Testis (tissue), 3 donors: ENCODE results near the gene ASXL1. TPM values are rescaled to one million over a fixed set of nuclear protein-coding genes. Genes with fewer than 3 reads are reported as not detected.
A peak's percentile ranks its signal among the peaks of the same experiment; 100 is the strongest.

Experiments used
- DNase-seq: peaks from one replicate; pipeline ENCODE4 v3.0.0-alpha.2; 2019
- H3K27ac ChIP-seq, 2 donors: fragments of 200-600 bp; sonication (generic); one replicate each; pipeline ENCODE4 v1.5.1; 2019
- H3K27me3 ChIP-seq: fragments of 200-600 bp; sonication (generic); one replicate; pipeline ENCODE4 v1.5.1; 2019
- H3K36me3 ChIP-seq: fragments of 200-600 bp; sonication (generic); one replicate; pipeline ENCODE4 v1.5.1; 2017; ENCODE audit warnings: low read depth; ENCODE audit errors: missing control alignments
- H3K4me1 ChIP-seq: fragments of 200-600 bp; sonication (generic); one replicate; pipeline ENCODE4 v1.5.1; 2019
- H3K4me3 ChIP-seq, 2 donors: fragments of 200-600 bp; sonication (generic); one replicate each; pipeline ENCODE4 v1.5.1; 2017 to 2019
- H3K9me3 ChIP-seq: fragments of 200-600 bp; sonication (generic); one replicate; pipeline ENCODE4 v1.5.1; 2017
- POLR2A ChIP-seq: fragments of 450-650 bp; IDR thresholded peaks from one replicate; pipeline ENCODE4 v1.6.1; 2017; ENCODE audit warnings: antibody characterized with exemption, mild to moderate bottlenecking, moderate library complexity
- WGBS, 2 donors: methylation state at CpG; one replicate each; pipeline ENCODE4 v1.1.5; 2018; 5-methylcytosine and 5-hydroxymethylcytosine counted together
- intact Hi-C: fragments of 100-400 bp; cut with DNase I; formaldehyde crosslinking; loops from one replicate; pipeline ENCODE4 v1.15.1; 2023; ENCODE audit warnings: low total_unique reads
- polyA plus RNA-seq: library from polyadenylated mRNA; stranded (reverse); fragments of 350-450 nt; fragmentation: Illumina TruSeq; extraction: RNeasy Lipid Tissue Mini Kit (QIAGEN cat#74804); gene quantifications from one replicate; pipeline ENCODE4 v1.2.3, GENCODE V29; 2014; ENCODE audit warnings: low read depth, low replicate concordance; ENCODE audit not compliant: insufficient read depth
- total RNA-seq, 2 donors: library from RNA; depleted of rRNA; stranded (reverse); fragments of >200 nt; gene quantifications; one replicate each; pipeline ENCODE4 v1.2.3, GENCODE V29; 2016
- TF ChIP-seq, protein P1 (sequence below), 3 experiments: fragments of 450-650 bp in 2 of 3; fragments of 200-600 bp in 1 of 3; sonication (generic) in 1 of 3; IDR thresholded peaks; one replicate each; pipeline ENCODE4 v1.5.1; 2016 to 2019; ENCODE audit warnings: antibody characterized with exemption in 3 of 3, mild to moderate bottlenecking in 2 of 3, moderate library complexity in 1 of 3

Gene ASXL1
- total and polyA plus RNA-seq, 3 donors from 2014 or later = 101 to 161 (median 125) TPM

DNA sequence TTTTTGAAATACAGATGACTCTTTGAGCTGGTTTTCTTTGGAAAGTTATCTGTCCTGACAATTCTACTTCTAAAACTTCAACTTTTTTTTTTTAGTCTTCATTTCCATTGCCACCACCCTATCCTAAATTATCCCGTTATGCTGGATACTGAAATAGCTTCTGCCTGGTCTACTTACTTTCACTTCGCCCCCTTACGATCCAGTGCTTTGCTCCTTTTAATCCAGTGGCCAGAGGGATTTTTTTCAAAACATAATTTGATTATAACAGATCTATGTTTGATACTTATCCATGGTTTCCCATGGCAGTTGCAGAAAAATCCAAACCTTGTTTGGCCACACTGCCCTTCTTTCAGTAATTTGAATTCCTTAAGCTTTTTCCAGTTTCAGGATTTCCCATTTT is 27.4 kb downstream of the ASXL1 start:
- Histone ChIP-seq H3K4me1 (no peaks in the 10 kb centered on the region), H3K27me3 (no peaks in the 10 kb centered on the region), H3K36me3 (no peaks in the 10 kb centered on the region), H3K27ac (peak overlapping the region in 1 of 2 donors; percentile 8), H3K4me3 (no peak overlapping the region), H3K9me3 (no peaks in the 10 kb centered on the region)
- WGBS, 2 donors = 57 to 59% methylated on average over 3 of the region's 3 CpGs
- intact Hi-C loops = no loop called here
- no peak for DNase-seq
- TF ChIP-seq POLR2A = no peak
- TF ChIP-seq, protein P1, sequence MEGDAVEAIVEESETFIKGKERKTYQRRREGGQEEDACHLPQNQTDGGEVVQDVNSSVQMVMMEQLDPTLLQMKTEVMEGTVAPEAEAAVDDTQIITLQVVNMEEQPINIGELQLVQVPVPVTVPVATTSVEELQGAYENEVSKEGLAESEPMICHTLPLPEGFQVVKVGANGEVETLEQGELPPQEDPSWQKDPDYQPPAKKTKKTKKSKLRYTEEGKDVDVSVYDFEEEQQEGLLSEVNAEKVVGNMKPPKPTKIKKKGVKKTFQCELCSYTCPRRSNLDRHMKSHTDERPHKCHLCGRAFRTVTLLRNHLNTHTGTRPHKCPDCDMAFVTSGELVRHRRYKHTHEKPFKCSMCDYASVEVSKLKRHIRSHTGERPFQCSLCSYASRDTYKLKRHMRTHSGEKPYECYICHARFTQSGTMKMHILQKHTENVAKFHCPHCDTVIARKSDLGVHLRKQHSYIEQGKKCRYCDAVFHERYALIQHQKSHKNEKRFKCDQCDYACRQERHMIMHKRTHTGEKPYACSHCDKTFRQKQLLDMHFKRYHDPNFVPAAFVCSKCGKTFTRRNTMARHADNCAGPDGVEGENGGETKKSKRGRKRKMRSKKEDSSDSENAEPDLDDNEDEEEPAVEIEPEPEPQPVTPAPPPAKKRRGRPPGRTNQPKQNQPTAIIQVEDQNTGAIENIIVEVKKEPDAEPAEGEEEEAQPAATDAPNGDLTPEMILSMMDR (IDR thresholded peaks at IDR 0.05) = no peak

GRCh38 chr20:32386091-32386490 is 28.0 kb downstream of the ASXL1 start:
- H3K4me3 ChIP-seq = no peak overlapping the region
- no peak overlapping the region for H3K27ac ChIP-seq
- no peak for DNase-seq

DNA sequence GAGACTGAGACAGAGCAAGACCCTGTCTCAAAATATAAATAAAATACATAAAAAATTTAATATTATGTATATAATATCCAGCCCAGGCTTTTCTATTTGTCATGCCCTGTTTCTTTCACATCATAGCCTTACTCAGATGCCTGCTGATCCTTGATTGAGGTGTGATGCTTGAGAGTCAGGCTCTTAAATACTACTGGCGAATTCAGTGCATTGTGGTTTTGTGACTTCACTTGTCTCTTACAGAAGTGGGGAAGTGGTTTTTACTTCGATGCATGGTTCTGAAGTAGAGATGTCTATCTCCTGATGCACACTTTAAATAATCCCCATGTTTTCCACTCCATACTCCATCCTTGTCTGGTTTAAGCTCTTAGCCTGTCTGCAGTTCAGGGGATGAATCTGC is 29.1 kb downstream of the ASXL1 start:
- intact Hi-C loops = no loop called here
- H3K4me3 ChIP-seq = no peak overlapping the region
- H3K9me3 ChIP-seq = no peaks in the 10 kb centered on the region
- H3K4me1 ChIP-seq = no peaks in the 10 kb centered on the region
- TF ChIP-seq, protein P1 (IDR thresholded peaks at IDR 0.05) = no peak
- WGBS, 2 donors = 90 to 95% methylated on average over 2 of the region's 2 CpGs
- H3K27ac ChIP-seq = no peak overlapping the region
- no peak for DNase-seq
- H3K36me3 ChIP-seq = no peaks in the 10 kb centered on the region
- no peaks in the 10 kb centered on the region for H3K27me3 ChIP-seq

More at GRCh38 chr20:32386091-32386490, 28.0 kb downstream of the ASXL1 start:
- Histone ChIP-seq H3K27me3 (no peaks in the 10 kb centered on the region), H3K9me3 (no peaks in the 10 kb centered on the region), H3K36me3 (no peaks in the 10 kb centered on the region), H3K4me1 (no peaks in the 10 kb centered on the region)
- intact Hi-C loops = no loop called here
- TF ChIP-seq, protein P1 (IDR thresholded peaks at IDR 0.05) = no peak
- TF ChIP-seq POLR2A = no peak
- 56 to 68% methylated on average over 1 of the region's 1 CpG for WGBS, 2 donors

DNA sequence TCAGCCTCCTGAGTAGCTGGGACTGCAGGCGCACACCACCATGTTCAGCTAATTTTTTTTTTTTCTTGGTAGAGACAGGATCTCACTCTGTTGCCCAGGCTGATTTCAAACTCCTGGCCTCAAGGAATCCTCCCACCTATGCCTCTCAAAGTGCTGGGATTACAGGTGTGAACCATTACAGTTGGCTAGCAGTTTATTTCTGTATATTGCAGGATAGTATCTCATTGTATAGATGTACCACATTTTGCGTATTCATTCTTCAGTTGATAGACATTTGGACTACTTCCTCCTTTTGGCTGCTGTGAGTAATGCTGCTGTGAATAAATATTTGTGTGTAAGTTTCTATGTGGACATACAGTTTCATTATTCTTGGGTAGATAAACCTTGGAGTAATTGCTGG is 32.9 kb downstream of the ASXL1 start:
- Histone ChIP-seq H3K4me1 (no peaks in the 10 kb centered on the region), H3K27me3 (no peaks in the 10 kb centered on the region), H3K9me3 (no peaks in the 10 kb centered on the region), H3K4me3 (no peak overlapping the region), H3K36me3 (no peaks in the 10 kb centered on the region), H3K27ac (no peak overlapping the region)
- TF ChIP-seq, protein P1 (IDR thresholded peaks at IDR 0.05) = no peak
- TF ChIP-seq POLR2A = no peak
- intact Hi-C loops = no loop called here
- no peak for DNase-seq
- WGBS, 2 donors = 90 to 96% methylated on average over 2 of the region's 2 CpGs

DNA sequence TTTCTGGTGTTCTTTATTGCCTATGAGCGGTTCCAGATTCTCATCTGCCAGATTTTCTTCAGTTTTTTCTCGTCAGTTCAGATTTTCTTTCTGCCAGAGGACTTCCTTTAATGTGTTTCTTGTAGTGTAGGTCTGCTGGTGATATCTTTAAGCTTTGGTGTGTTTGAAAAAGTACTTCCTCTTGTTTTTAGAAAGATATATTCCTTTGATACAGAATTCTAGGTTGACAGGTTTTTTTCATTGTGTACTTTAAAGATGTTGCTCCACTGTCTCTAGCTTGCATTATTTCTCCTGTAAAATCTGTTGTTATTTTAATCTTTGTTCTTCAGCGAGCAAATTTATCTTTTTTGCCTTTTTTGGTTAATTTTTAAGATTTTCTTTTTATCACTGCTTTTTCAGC is 36.9 kb downstream of the ASXL1 start:
- H3K27me3 ChIP-seq = no peaks in the 10 kb centered on the region
- H3K36me3 ChIP-seq = no peaks in the 10 kb centered on the region
- 88 to 91% methylated on average over 3 of the region's 3 CpGs for WGBS, 2 donors
- intact Hi-C loops = no loop called here
- H3K4me3 ChIP-seq = no peak overlapping the region
- DNase-seq = no peak
- H3K27ac ChIP-seq = no peak overlapping the region
- H3K4me1 ChIP-seq = no peaks in the 10 kb centered on the region
- TF ChIP-seq, protein P1 (IDR thresholded peaks at IDR 0.05) = no peak
- no peak for TF ChIP-seq POLR2A
- no peaks in the 10 kb centered on the region for H3K9me3 ChIP-seq
